Measurements from ENCODE around the gene MOB3B.

The MOB3B gene

DNA sequence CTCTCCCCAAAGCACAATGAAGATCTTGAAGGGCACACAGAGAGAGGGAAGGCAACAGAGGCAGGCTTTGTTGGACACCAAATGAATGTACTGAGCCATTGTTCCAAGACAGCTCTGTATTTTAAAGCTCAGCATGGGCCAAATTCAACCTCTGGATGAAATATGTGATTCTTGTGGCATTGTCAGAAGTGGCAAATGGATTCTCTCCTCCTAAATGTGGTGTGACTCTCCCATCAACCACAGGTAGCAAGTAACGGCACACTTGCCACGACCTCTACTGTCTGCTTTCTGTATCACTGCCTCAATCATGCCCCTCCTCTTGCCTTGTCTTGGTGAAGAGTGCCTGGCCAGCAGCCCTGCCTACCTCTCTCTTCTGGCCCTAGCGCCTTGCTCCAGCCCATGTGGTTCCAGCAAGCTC lies 6.1 kb upstream of the MOB3B start:
- H3K4me3 ChIP-seq (ENCODE audit: low read depth, low read length) = no peak overlapping the region
- TF ChIP-seq, protein P1, sequence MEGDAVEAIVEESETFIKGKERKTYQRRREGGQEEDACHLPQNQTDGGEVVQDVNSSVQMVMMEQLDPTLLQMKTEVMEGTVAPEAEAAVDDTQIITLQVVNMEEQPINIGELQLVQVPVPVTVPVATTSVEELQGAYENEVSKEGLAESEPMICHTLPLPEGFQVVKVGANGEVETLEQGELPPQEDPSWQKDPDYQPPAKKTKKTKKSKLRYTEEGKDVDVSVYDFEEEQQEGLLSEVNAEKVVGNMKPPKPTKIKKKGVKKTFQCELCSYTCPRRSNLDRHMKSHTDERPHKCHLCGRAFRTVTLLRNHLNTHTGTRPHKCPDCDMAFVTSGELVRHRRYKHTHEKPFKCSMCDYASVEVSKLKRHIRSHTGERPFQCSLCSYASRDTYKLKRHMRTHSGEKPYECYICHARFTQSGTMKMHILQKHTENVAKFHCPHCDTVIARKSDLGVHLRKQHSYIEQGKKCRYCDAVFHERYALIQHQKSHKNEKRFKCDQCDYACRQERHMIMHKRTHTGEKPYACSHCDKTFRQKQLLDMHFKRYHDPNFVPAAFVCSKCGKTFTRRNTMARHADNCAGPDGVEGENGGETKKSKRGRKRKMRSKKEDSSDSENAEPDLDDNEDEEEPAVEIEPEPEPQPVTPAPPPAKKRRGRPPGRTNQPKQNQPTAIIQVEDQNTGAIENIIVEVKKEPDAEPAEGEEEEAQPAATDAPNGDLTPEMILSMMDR (IDR thresholded peaks at IDR 0.05; ENCODE audit: borderline replicate concordance, insufficient read depth, low read depth, low read length) = peak; percentile 60; the same call in 1 of the 2 replicates

- no peak overlapping the region for H3K4me3 ChIP-seq (ENCODE audit: low read depth, low read length)
- TF ChIP-seq, protein P1 (IDR thresholded peaks at IDR 0.05; ENCODE audit: borderline replicate concordance, insufficient read depth, low read depth, low read length) = no peak
Observed at GRCh38 chr9:27534658-27535209, 5.1 kb upstream of the MOB3B start.

GRCh38 chr9:27534131-27534530 lies 4.5 kb upstream of the MOB3B start:
- TF ChIP-seq, protein P1 (IDR thresholded peaks at IDR 0.05; ENCODE audit: borderline replicate concordance, insufficient read depth, low read depth, low read length) = no peak
- H3K4me3 ChIP-seq (ENCODE audit: low read depth, low read length) = no peak overlapping the region

DNA sequence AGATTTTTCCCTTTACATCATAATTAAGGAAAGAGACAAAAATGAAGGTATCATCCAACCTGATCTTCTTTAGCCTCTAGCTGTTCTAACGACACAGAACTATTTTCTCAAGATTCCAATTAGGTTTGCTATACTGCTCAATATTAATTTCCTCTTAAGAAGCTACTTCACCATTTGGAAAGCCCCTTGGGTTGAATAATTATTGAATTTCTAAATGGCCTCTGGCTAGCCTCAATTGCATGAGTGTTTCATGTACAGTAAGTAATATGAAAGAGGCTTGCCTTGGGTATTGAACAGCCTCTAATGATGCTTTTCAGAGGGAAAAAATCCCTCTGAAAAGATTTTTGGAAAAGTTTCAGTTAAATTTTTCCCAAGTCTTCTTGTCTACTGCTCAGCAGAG lies 3.7 kb upstream of the MOB3B start:
- no peak overlapping the region for H3K4me3 ChIP-seq (ENCODE audit: low read depth, low read length)
- TF ChIP-seq, protein P1 (IDR thresholded peaks at IDR 0.05; ENCODE audit: borderline replicate concordance, insufficient read depth, low read depth, low read length) = no peak

- TF ChIP-seq, protein P1 (IDR thresholded peaks at IDR 0.05; ENCODE audit: borderline replicate concordance, insufficient read depth, low read depth, low read length) = no peak
- no peak overlapping the region for H3K4me3 ChIP-seq (ENCODE audit: low read depth, low read length)
Observed at GRCh38 chr9:27532046-27532445, 2.4 kb upstream of the MOB3B start.

GRCh38 chr9:27530915-27531755 lies 1.5 kb upstream of the MOB3B start:
- TF ChIP-seq, protein P1 (IDR thresholded peaks at IDR 0.05; ENCODE audit: borderline replicate concordance, insufficient read depth, low read depth, low read length) = no peak
- H3K4me3 ChIP-seq (ENCODE audit: low read depth, low read length) = no peak overlapping the region

- peak overlapping the region; percentile 68 for H3K4me3 ChIP-seq (ENCODE audit: low read depth, low read length)
- TF ChIP-seq, protein P1 (IDR thresholded peaks at IDR 0.05; ENCODE audit: borderline replicate concordance, insufficient read depth, low read depth, low read length) = no peak
Observed at GRCh38 chr9:27528886-27529315, 713 bp downstream of the MOB3B start.

Measured in GM12875 (cell line).